Activated CD4-positive, alpha-beta T cell treated with anti-CD3 and anti-CD28 coated beads for 48 hours (primary cell): ENCODE measurements around the gene HLX.

Experiments
- DNase-seq: peaks from one replicate; pipeline ENCODE4 v3.0.0-alpha.2; 2020

Gene HLX

DNA sequence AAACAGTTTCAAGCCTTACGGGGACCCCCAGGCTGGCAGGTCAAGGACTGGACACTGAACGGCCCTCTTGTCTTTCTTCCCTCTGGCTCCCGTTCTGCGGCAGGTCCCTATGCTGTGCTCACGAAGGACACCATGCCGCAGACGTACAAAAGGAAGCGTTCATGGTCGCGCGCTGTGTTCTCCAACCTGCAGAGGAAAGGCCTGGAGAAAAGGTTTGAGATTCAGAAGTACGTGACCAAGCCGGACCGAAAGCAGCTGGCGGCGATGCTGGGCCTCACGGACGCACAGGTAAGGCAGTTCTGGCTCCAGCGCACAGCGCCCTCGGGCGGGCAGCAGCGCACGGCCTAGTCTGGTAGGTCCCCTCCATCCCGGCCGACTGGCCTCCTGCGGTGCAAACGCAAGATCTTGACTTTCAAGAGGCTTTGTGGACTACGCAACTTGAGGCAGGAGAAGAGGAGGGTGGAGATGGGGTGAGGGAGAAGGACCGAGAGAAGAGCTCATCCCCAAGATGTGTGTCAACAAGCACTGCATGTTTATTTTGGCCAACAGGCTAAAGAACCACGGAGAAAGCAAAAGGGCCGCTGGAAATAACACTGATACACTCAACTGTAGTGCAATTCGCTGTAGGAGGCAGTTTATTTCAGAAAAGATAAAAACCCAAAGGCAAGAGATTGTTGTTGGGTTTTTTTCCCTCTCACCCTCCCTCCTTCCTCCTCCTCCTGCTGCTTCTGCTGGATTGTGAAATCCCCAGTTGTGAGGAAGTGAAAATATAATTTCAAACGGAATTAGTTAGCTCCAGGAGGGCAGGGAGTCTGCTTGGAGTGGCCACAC, 3.0 kb downstream of the HLX start:
- DNase-seq = no peak

DNA sequence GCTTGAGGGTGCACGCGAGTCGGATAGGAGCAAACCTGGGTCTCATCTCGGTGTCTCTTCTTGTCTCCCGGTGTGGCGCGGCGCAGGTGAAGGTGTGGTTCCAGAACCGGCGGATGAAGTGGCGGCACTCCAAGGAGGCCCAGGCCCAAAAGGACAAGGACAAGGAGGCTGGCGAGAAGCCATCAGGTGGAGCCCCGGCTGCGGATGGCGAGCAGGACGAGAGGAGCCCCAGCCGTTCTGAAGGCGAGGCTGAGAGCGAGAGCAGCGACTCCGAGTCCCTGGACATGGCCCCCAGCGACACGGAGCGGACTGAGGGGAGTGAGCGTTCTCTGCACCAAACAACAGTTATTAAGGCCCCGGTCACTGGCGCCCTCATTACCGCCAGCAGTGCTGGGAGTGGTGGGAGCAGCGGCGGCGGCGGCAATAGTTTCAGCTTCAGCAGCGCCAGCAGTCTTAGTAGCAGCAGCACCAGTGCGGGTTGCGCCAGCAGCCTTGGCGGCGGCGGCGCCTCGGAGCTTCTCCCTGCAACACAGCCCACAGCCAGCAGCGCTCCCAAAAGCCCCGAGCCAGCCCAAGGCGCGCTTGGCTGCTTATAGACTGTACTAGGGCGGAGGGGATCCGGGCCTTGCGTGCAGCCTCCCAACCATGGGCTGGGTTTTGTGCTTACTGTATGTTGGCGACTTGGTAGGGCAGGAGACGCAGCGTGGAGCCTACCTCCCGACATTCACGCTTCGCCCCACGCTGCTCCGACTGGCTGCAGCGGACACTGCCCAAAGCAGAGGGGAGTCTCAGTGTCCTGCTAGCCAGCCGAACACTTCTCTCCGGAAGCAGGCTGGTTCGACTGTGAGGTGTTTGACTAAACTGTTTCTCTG, 5.1 kb downstream of the HLX start:
- DNase-seq = no peak

DNA sequence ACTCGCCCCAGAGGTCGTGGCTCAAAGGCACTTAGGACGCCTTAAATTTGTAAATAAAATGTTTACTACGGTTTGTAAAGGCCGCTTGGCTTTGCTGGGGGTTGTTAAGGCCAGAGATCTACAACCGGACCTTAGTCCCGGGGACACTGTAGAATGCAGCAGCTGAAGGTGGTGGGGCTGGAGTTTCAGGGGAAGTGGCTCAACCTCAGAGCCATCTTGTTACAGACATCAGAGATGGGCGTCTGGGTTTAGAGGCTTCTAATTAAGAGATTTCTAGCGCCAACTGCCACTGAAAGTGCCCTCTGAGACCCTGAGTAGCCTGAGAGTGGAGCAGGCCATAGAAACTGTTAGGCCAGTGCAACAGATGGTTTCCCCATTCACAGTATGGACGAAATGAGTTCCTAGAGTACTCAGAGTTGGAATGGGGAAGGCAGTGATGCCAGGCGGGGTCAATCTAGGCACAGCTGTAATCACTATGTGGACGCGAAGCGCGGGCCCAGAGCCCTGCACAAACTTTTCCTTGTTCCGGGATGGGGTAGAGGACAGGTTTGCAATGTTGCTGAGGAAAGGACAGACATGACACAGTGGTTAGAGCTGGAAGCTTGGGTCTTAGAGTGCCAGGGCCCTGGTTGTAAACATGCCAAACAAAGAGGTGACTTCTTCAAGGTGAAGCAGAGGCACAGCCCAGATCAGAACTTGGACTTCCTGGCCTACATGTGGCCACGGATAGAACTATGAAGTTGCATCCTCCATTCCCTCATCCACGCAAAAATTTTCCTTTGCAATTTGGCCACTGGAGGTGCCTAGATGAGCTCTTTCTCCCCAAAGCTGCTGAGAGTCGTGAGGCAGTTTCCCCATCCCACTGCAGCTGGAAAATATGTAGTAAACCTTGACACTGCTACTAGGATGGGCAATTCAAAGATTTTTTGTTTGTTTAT, 6.0 kb downstream of the HLX start:
- DNase-seq = no peak

DNA sequence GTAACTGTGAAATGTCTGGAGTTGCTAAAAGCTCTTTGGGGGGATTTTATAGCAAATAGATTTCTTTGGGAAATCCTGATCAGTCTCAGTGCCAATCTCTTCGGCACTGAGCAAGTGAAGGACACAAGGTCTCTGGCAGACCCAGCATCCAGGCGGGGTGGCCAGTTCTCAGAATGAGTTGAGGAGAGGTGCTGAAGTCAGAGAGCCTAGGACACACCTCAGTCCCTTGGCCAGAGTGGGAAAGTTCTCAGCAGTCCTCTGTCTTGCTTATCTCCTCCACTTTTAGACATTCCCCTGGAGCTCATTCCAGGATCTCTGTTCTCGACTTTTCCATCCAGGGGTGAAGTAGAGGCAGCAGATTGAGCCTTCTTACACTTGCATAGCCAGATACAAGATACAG, 6.7 kb downstream of the HLX start:
- no peak for DNase-seq

DNA sequence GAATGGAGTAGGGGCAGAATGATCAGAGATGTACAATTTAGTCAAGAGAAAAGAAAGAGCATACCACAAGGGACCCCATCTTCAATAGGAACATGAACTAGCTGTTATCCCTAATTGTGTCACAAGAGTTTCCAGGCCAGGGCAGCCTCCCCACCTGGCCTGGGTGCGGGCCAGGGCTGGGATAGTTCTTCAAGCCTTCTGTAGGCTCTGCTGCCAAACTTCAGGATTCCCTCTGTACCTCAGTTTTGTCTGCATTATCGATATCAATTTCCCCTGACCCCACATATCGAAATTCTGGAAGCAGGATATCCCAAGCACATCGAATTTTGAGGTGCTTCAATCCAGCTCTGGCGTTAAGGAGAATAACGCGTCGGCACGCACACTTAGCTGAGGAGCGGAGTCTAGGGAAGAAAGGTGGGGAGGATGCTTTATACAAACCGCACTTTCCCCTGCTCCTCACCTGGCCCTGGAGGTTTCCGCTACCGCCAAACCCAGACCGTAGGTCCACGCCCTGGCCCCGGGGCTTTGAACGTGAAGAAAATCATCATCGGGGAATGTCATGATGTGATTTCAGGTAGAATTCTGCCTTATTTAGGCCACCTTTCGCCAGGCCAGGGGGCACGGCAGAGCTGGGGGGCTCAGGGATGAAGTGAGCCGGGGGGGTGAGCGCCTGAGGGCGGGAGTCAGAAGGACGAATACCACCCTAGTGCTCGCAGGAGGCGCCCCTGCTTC, 7.4 kb downstream of the HLX start:
- no peak for DNase-seq

DNA sequence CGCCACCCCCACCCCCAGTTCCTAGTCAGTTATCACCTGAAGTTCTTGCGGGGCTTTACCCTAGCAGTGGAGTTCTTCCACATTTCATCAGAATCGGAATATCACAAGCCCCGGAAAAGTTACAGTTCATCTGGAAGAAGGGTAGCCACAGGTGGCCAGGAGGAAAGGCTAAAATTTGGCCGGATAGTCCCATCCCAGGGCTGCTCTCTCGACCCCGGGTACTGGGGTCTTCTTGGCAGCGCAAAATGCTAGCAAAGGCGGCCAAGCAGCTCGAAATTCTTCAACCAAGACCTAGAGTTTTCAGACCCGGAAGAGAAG, 7.9 kb downstream of the HLX start:
- DNase-seq = no peak

DNA sequence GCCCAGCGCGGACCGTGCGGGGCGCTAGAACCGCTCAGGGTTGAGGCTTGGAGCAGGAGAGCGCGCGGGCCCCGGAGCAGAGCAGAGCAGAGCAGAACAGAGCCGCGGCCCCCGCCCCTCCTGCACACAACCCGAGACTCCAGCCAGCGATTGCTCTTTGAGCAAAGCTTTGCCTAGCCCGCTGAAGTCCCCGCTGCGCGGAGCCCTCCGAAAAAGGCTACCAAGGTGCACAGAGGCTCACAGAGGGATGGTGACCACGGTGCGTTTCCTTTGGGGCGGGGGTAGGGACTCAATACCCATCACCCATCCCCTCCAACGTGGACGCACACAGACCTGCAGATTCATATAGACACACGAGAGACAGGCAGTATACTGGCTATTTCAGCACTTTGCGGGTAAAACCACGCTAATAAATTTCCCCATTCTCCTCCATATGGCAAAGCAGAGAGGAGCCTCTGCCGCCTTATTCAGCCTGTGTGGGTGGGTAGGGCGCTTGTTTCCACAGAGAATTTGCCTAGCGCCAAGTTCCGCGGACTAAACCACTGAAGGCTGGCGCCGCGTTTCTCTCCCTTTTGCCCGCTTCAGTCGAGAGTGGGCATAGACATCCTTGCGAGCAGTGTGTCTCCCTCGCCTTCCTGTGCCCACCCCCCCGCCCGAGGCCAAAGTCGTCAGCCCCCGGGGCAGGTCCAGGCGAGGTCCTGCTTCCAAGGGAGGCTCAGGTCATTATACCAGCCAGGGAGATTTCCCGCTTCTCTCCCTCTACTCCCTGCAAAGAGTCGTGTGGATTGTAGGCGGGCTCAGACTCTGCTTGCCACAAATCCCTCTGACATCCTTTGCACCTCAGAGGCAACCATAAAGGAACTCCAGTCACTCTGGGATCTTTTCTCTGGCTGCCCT, 8.5 kb downstream of the HLX start:
- no peak for DNase-seq

DNA sequence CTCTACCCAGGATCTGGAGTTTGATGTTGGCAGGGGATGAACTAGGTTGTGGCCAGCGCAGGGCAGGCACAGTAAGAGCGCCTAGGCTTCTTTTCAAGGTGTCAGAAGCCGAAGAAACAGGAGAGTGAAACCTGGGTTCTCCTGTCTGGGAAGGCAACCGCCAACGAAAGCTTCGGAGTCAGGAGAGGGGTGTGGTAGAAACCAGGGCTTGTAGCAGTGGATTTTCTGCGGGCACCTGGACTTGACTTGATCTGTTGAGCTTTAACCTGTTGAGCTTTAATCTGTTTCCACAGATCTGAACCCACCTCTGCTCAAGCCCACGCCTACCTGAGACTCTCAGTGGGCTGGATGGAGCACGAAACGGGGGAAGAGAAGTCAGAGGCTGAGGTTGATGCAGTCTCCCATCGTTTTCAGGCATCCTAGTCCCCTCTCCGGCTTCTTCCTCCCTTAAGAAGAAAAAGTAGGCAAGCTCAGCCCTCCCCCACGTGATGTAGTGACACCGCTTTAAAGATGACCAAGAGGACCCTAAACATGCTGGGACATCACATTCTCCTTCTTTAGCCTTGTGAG, 9.3 kb downstream of the HLX start:
- no peak for DNase-seq

DNA sequence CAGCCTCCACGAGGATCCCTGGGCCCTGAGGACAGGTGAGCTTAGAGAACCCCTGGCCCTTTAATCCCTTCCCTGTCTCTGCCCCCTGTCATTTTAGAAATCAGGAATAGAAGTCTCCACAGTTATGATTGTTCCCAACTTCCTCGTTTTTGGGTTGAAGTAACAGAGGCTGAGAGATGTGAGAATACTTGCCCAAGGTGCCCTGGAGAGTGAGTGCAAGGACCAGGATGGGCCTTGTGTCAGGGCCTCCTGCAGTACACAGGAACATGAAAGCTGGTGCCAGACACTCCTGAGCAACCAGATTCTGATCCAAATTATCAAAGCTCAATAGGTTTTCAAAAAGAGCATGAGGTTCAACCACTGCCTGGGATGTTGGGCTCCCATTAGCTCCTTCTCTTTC, 10.1 kb downstream of the HLX start:
- DNase-seq = no peak

DNA sequence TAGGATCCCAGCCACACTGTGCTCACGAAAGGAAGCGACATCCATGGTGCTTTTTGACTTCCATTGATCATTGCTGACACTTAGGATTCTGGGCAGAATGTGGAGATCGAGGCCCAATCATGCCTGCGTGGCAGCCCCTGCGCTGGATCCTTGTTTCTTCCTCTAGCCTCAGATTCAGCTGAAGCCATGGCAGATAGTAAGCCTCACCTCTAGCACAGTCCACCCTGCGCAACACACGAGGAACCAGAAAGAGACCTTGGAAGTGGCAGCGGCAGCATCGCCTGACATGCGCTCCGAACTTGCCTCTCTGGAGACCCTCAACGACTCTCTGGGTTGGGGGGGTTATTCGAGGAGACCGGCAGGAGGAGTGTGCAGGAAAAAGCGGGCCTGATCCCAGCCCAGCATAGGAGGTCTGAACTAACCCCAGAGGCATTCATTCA, 10.6 kb downstream of the HLX start:
- DNase-seq = no peak

DNA sequence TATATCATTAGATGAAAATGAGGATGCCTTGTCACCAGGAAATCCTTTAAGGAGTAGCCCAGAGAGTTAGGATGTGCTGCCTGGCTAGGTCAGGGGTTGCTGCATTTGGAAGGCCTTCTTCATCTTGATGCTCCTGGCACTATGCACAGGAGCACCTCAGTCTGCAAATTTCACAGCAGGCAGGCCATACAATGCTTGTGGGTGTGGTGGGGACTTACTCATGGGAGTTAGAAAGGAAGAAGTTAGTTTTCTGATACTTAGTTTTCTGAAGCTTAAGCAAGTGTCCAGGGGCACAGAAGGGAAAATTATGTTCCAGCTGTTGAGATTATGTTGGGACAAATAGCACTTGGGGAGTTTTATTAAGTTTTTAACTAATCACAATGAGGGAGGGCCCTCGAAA, 11.4 kb downstream of the HLX start:
- no peak for DNase-seq

DNA sequence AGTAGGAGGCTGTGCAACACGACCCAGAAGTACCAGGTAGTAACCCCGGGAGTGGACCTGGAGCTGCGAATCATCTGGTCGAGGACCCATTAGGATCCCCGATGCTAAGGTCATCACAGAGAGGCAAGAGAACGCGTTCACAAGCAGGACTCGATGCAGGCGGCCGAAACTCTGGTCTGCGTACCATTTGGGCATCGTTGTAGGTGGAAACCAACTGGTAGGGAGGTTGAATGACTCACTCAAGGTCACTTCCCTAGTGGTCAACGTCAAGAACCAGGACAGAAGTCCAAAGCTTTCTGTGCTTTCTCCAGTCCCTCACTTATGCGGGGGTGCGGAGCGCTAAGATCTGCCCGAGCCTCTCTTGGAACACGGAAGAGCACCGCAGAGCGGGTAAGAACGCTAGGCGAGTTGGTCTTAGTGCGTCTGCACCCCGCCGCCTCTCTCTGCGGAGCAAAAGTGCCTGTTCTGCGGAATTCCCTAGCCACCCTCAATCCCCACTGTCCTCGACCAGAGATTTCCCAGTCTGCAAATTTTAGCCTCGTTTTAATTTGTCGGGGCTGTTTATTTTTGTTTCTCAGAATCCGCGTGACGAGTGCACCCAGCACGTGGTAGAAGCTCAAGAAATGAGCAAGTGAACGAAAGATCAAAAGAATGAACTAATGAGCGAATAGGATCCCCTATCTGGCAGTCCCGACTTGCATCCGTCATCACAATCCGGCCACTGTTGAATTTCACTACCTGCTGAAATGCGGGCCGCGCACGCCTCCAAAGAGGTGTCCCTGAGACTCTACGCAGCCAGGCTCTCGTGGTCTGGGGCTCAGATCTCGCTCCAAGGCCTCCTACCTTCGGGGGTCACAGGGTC, 12.2 kb downstream of the HLX start:
- no peak for DNase-seq

DNA sequence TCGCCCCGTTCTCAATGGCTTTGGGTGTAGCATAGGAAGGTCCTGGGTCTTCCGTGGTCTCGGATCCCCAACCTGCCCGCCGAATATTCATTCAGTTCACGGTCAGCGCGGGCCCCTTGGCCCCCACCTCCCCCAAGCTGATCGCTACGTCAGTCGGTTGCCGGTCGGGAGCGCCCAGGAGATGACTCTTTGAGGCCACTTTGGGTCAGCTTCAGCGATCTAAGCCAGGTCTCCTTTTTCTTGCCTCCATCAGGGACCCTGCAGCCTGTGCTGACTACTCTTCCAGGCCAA, 12.8 kb downstream of the HLX start:
- DNase-seq = no peak

DNA sequence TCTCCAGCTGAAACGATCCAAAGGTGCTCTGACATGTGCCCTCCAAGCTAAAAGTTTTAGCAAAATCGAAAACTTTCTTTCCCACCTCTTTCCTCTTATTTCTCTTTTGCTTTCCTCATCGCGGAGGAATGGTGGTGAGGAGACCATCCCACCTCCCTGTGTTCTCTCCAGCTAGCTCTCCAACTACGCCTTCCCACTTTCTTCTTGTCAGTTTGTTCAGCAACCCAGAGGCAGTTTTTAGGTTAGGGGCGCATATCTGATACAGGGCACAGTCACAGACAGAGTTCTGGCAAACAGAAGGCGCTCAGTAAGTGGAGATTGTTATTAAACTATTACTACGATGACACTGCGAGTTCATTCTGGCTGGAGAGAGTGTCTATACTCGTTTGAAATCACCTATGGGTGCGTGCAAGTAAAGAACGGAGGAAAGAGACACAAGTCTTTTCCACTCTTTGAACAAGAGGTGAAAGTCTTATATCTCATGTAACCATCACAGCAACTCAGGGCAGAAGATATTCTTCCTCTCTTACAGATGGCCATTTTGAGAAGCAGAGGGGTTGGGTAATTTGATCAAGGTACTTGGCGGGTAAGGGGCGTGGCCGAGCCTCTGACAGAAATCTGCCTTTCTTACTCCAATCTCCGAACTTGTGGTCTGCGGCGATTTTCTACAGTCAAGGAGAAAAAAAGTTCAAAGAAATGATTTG, 13.9 kb downstream of the HLX start:
- no peak for DNase-seq

DNA sequence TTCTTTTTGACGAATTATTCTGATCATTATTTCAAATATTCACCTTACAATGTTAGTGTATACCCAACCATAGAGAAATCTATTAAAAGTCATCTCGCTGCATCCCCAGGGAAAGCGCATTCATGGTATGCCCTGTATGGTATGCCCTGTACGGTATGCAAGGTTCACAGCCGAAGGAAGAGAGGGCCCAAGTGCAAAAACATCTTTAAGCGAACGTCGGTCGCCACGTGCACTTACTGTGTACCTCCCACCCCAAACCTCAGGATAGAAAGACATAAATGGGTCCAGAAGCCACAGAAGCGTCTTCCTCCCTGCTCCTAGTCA, 14.4 kb downstream of the HLX start:
- no peak for DNase-seq

DNA sequence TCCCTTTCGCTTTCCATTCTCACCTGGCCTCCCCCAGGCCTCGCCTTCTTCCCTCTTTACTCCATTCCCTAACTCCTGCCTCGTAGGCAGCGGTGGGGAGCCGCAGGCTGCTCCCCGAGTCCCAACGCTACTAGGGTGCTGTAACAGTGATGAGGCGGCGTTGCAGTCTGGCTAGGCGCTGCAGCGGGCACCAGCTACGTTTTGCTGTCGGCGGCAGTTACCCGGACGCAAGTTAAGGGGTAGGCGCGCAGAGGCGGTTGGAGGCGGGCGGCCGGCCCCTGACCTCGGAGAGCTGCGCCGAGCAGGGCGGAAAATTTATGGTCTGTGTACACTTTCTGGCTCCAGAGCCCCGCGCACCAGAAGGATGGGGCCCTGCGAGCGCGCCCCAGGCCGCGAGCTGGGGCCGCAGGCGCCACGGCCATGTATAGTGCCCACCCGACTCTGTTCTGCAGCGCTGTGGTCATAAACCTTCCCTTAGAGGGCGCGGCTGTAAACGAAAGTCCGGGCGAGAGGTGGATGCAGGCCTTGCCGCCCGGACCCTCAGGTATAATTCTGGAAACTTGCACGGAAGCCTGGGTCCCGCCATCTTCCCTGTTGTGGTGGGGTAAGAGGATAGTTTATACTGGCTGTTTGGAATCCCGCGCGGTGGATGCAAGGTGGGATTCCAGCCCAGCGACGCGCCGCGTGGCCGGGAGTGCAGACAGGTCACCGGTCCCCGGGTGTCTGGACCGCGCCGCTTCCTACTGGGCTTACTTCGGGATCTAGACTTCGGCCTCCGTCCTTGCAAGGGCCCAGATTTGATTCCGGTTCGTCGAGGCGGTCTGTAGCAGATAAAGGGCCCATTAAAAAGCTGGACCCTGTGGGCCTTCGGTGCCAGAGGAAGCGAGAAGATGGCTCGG, 15.0 kb downstream of the HLX start:
- DNase-seq = peak; percentile 20

DNA sequence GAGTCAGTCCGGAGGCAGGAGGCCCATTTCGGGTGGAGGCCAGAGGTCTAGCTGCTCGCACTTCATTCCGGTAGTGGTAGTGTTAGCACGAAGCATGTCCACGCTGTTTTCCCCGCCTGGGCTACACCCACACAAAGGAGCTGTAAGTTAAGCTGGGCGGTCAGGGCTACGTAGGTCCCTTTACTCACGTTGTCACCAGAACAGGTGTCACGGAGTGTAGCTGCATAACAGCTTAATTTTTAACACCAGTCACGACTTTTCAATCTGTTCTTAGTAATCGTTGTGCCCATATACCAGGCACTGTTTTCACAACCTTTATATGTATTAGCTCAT, 15.6 kb downstream of the HLX start:
- no peak for DNase-seq

DNA sequence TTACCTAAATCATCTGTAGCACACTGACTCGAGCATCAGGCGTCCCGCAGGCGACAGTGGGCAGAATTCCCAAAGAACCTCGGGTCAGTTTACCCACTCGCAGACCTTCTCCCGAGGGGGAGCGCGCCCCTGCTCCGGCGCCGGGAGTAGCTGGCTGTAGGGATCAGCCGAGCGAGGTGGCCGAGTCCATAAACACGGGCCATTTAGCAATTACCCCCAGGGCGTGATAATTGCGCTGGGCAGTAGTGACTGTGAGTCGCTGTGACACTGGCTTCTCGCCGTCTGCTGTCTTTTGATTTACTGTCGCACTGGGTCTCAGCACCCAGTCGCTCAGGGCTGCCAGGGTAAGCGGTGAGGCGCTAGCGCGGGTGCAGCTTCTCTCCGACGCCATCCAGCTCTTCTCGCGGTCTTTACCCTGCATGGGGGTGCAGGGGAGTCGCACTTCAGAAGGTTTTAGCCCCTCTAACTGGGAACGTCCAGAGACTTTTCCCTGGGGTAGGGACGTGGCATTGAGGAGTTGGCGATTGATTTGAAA, 16.2 kb downstream of the HLX start:
- DNase-seq = no peak

DNA sequence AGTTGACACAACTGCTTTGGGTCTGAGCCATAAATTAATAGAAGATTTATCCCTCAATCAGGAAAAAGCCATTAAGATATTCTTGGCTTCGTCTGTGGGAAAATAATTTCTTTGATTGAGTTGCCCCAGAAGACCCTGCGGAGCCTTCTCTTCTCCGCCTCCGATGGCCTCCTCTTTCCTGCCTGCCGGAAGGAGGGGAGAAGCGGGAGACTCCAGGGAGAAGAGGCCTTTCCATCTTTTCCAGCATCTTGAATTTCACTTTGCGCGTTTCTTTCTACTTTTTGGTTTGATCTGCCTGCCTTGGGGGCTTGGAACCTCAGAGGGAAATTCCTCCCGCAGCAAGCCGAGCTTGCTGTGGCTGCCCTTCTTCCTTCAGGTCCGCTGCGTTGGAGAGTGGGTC, 16.8 kb downstream of the HLX start:
- DNase-seq = no peak
